ENCODE data around the gene AIFM3.

- TF ChIP-seq, protein P1, sequence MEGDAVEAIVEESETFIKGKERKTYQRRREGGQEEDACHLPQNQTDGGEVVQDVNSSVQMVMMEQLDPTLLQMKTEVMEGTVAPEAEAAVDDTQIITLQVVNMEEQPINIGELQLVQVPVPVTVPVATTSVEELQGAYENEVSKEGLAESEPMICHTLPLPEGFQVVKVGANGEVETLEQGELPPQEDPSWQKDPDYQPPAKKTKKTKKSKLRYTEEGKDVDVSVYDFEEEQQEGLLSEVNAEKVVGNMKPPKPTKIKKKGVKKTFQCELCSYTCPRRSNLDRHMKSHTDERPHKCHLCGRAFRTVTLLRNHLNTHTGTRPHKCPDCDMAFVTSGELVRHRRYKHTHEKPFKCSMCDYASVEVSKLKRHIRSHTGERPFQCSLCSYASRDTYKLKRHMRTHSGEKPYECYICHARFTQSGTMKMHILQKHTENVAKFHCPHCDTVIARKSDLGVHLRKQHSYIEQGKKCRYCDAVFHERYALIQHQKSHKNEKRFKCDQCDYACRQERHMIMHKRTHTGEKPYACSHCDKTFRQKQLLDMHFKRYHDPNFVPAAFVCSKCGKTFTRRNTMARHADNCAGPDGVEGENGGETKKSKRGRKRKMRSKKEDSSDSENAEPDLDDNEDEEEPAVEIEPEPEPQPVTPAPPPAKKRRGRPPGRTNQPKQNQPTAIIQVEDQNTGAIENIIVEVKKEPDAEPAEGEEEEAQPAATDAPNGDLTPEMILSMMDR (IDR thresholded peaks at IDR 0.05; ENCODE audit: low read depth, low read length, missing input control) = no peak
- TF ChIP-seq, protein P2, sequence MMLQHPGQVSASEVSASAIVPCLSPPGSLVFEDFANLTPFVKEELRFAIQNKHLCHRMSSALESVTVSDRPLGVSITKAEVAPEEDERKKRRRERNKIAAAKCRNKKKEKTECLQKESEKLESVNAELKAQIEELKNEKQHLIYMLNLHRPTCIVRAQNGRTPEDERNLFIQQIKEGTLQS (IDR thresholded peaks at IDR 0.05) = no peak
- TF ChIP-seq FOXA1 (IDR thresholded peaks at IDR 0.05) (no peak), YY1 (IDR thresholded peaks at IDR 0.05) (no peak), ZBTB33 (IDR thresholded peaks at IDR 0.05) (no peak), GABPA (IDR thresholded peaks at IDR 0.05 in 1 of 2, conservative IDR thresholded peaks at IDR 0.05 in 1 of 2) (no peak), HNF4G (IDR thresholded peaks at IDR 0.05) (no peak)
Observed at GRCh38 chr22:20970939-20971657, 4.0 kb downstream of the AIFM3 start.

Data from liver (tissue), 3 donors.